Body of pancreas (tissue), 4 donors: Measurements from ENCODE around the gene MAP4K3.

Experiments used
- POLR2A ChIP-seq, 3 donors: fragments of 450-650 bp; IDR thresholded peaks; one replicate each; pipeline ENCODE4 v1.6.1; 2016; ENCODE audit warnings: antibody characterized with exemption in 3 of 3, mild to moderate bottlenecking in 2 of 3
- TF ChIP-seq, protein P1 (sequence below), 7 experiments: fragments of 450-650 bp in 4 of 7; fragments of 200-600 bp in 3 of 7; sonication (generic) in 3 of 7; IDR thresholded peaks; one replicate each; pipeline ENCODE4 v1.5.1; 2016 to 2019; ENCODE audit warnings: antibody characterized with exemption in 7 of 7

DNA sequence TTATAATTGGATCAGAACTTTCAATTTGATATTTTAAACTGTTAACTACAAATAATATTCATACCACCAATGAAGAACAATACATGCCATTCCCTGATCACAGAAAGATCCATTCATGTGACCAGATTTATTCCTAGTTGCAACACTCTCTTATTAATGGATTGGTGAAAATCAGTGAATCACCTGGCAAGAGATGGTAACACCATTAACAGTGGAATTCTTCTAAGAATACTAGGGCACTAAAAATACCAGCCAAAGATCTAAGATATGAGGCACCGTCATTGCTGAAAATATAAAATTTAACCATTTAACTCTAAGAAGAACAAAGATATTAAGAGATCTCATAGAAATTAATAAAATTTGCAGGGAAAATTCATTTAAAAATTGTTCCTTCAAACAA lies 58.1 kb downstream of the MAP4K3 start:
- TF ChIP-seq, protein P1, sequence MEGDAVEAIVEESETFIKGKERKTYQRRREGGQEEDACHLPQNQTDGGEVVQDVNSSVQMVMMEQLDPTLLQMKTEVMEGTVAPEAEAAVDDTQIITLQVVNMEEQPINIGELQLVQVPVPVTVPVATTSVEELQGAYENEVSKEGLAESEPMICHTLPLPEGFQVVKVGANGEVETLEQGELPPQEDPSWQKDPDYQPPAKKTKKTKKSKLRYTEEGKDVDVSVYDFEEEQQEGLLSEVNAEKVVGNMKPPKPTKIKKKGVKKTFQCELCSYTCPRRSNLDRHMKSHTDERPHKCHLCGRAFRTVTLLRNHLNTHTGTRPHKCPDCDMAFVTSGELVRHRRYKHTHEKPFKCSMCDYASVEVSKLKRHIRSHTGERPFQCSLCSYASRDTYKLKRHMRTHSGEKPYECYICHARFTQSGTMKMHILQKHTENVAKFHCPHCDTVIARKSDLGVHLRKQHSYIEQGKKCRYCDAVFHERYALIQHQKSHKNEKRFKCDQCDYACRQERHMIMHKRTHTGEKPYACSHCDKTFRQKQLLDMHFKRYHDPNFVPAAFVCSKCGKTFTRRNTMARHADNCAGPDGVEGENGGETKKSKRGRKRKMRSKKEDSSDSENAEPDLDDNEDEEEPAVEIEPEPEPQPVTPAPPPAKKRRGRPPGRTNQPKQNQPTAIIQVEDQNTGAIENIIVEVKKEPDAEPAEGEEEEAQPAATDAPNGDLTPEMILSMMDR (IDR thresholded peaks at IDR 0.05): no peak
- TF ChIP-seq POLR2A (IDR thresholded peaks at IDR 0.05): no peak
